SK-N-SH (cell line): ENCODE results near the gene TMEM131. TPM values are rescaled to one million over a fixed set of nuclear protein-coding genes. Genes with fewer than 3 reads are reported as not detected.

Experiments used
- CTCF ChIA-PET: fragments of 300-600, 350-600 bp; formaldehyde crosslinking; extraction: SDS; loops from one replicate; lab custom pipeline; 2021; lab: Yijun Ruan, JAX
- POLR2A ChIA-PET: fragments of 350-600 bp; sonication (Branson Sonifier 250); formaldehyde crosslinking; extraction: SDS; loops from one replicate; lab custom pipeline; 2020; ENCODE audit warnings: antibody characterized with exemption, inconsistent platforms; lab: Yijun Ruan, JAX
- DNase-seq: peaks from one replicate; pipeline ENCODE4 v3.0.0; 2012
- H2AFZ ChIP-seq: fragments of 200-600 bp; sonication (generic); 2 replicates; pipeline ENCODE4 v1.8.1; 2016; ENCODE audit warnings: antibody characterized with exemption, mild to moderate bottlenecking, low read depth
- H3F3A ChIP-seq: fragments of 200-600 bp; sonication (generic); replicated peaks from 2 replicates; pipeline ENCODE3; 2016; ENCODE audit warnings: antibody characterized with exemption, mild to moderate bottlenecking; ENCODE audit not compliant: insufficient read depth
- H3K27ac ChIP-seq, 2 experiments: fragments of 200-500 bp in 1 of 2; fragments of 200-600 bp in 1 of 2; sonication (Bioruptor generic) in 1 of 2; sonication (generic), shearing (Covaris generic) in 1 of 2; 2 replicates each; pipeline versions ENCODE4 v1.5.1 to v1.6.1; 2014 to 2016; ENCODE audit warnings: low read depth in 2 of 2, inconsistent platforms in 1 of 2, low read length in 1 of 2, mild to moderate bottlenecking in 1 of 2, mixed read lengths in 1 of 2
- H3K27me3 ChIP-seq: fragments of 200-600 bp; sonication (generic), shearing (Covaris generic); 2 replicates; pipeline ENCODE4 v1.6.1; 2016; ENCODE audit warnings: mixed run types; ENCODE audit not compliant: insufficient read depth
- H3K36me3 ChIP-seq, 2 experiments: fragments of 200-500 bp in 1 of 2; fragments of 200-600 bp in 1 of 2; sonication (Bioruptor generic) in 1 of 2; sonication (generic) in 1 of 2; replicated peaks in 1 of 2; 2 replicates each; pipeline versions ENCODE3 to v1.5.1; 2014 to 2016; ENCODE audit warnings: low read length in 1 of 2, mild to moderate bottlenecking in 1 of 2; ENCODE audit not compliant: insufficient read depth in 2 of 2, control insufficient read depth in 1 of 2
- H3K4me1 ChIP-seq, 2 experiments: fragments of 200-500 bp in 1 of 2; fragments of 200-600 bp in 1 of 2; sonication (Bioruptor generic) in 1 of 2; sonication (generic), shearing (Covaris generic) in 1 of 2; 2 replicates each; pipeline versions ENCODE4 v1.5.1 to v1.6.1; 2014 to 2016; ENCODE audit warnings: low read depth in 1 of 2, low read length in 1 of 2, mixed run types in 1 of 2; ENCODE audit not compliant: insufficient read depth in 2 of 2, control insufficient read depth in 1 of 2
- H3K4me2 ChIP-seq: fragments of 200-600 bp; sonication (generic), shearing (Covaris generic); 2 replicates; pipeline ENCODE4 v1.6.1; 2017; ENCODE audit warnings: mixed run types
- H3K4me3 ChIP-seq, 2 experiments: fragments of 200-500 bp in 1 of 2; fragments of 200-600 bp in 1 of 2; sonication (Bioruptor generic) in 1 of 2; sonication (generic), shearing (Covaris generic) in 1 of 2; 2 replicates each; pipeline versions ENCODE4 v1.5.1 to v1.8.1; 2014 to 2016; ENCODE audit warnings: low read depth in 2 of 2, inconsistent platforms in 1 of 2, low read length in 1 of 2, mild to moderate bottlenecking in 1 of 2, mixed read lengths in 1 of 2, moderate library complexity in 1 of 2
- H3K79me2 ChIP-seq: fragments of 200-600 bp; sonication (generic); 2 replicates; pipeline ENCODE4 v1.8.1; 2017; ENCODE audit warnings: mild to moderate bottlenecking; ENCODE audit not compliant: insufficient read depth
- H3K9ac ChIP-seq: fragments of 200-600 bp; sonication (generic); 2 replicates; pipeline ENCODE4 v1.6.1; 2017; ENCODE audit warnings: mixed run types
- H3K9me2 ChIP-seq: fragments of 200-600 bp; sonication (generic); 2 replicates; pipeline ENCODE4 v1.6.1; 2017; ENCODE audit warnings: mixed run types
- H3K9me3 ChIP-seq: fragments of 200-600 bp; sonication (generic); 2 replicates; pipeline ENCODE4 v1.6.1; 2017; ENCODE audit warnings: mixed run types, mild to moderate bottlenecking, moderate library complexity
- H4K20me1 ChIP-seq: fragments of 200-600 bp; sonication (generic); 2 replicates; pipeline ENCODE4 v1.6.1; 2017; ENCODE audit warnings: mild to moderate bottlenecking, mixed run types; ENCODE audit not compliant: insufficient read depth
- ELF1 ChIP-seq: IDR thresholded peaks from 2 replicates; pipeline ENCODE4 v1.4.0; 2012
- EP300 ChIP-seq, 2 experiments: IDR thresholded peaks; 2 replicates each; pipeline versions ENCODE4 v1.4.0 to v1.6.1; 2012; ENCODE audit warnings: borderline replicate concordance in 1 of 2, low read depth in 1 of 2, low read length in 1 of 2
- EZH2phosphoT487 ChIP-seq: fragments of 200-600 bp; sonication (generic); IDR thresholded peaks from 2 replicates; pipeline ENCODE4 v1.6.1; 2017; ENCODE audit warnings: low read depth, mixed run types, mild to moderate bottlenecking, antibody characterized with exemption, moderate library complexity, borderline replicate concordance
- FOXJ3 ChIP-seq: sonication (generic); formaldehyde crosslinking; IDR thresholded peaks from 2 replicates; pipeline ENCODE4 v1.5.1; 2020; ENCODE audit warnings: mild to moderate bottlenecking, missing genetic modification reagents
- FOXM1 ChIP-seq: IDR thresholded peaks from 2 replicates; pipeline ENCODE4 v1.4.0; 2012; ENCODE audit warnings: low read depth, mild to moderate bottlenecking
- MEF2A ChIP-seq: IDR thresholded peaks from 2 replicates; pipeline ENCODE4 v1.4.0; 2012; ENCODE audit warnings: low read depth, borderline replicate concordance
- MXI1 ChIP-seq: IDR thresholded peaks from 2 replicates; pipeline ENCODE4 v1.6.1; 2012; ENCODE audit warnings: mild to moderate bottlenecking, low read depth, low read length, improper control_type of control experiment
- PBX3 ChIP-seq: IDR thresholded peaks from 2 replicates; pipeline ENCODE4; 2012
- POLR2AphosphoS5 ChIP-seq: IDR thresholded peaks from 2 replicates; pipeline ENCODE4 v1.6.1; 2012; ENCODE audit warnings: low read depth, low read length
- RCOR1 ChIP-seq: fragments of 150-350 bp; IDR thresholded peaks from 2 replicates; pipeline ENCODE4 v1.6.1; 2017; ENCODE audit warnings: antibody characterized with exemption, low read length
- RFX5 ChIP-seq: IDR thresholded peaks from 2 replicates; pipeline ENCODE4 v1.6.1; 2012; ENCODE audit warnings: mild to moderate bottlenecking, improper control_type of control experiment, low read length
- TCF12 ChIP-seq: IDR thresholded peaks from 2 replicates; pipeline ENCODE4 v1.4.0; 2012
- TEAD4 ChIP-seq: IDR thresholded peaks from 2 replicates; pipeline ENCODE4 v1.4.0; 2012; ENCODE audit warnings: mild to moderate bottlenecking, borderline replicate concordance; ENCODE audit not compliant: insufficient read depth
- USF1 ChIP-seq: IDR thresholded peaks from 2 replicates; pipeline ENCODE4 v1.4.0; 2012; ENCODE audit warnings: low read depth, borderline replicate concordance
- YY1 ChIP-seq: IDR thresholded peaks from 2 replicates; pipeline ENCODE4 v1.4.0; 2012; ENCODE audit warnings: low read depth, mild to moderate bottlenecking
- WGBS: methylation state at CpG from one replicate; pipeline ENCODE4 v1.1.6; 2017; ENCODE audit warnings: low lambda C conversion rate; 5-methylcytosine and 5-hydroxymethylcytosine counted together
- polyA plus RNA-seq, 3 experiments: library from polyadenylated mRNA; depleted of rRNA; stranded (reverse); fragments of >200 nt; gene quantifications; 2 replicates each; pipeline ENCODE4 v1.2.3, GENCODE V29; 2012
- TF ChIP-seq, protein P1 (sequence below): fragments of 200-600 bp; sonication (generic); IDR thresholded peaks from 2 replicates; pipeline ENCODE4 v1.6.1; 2017; ENCODE audit warnings: antibody characterized with exemption, mild to moderate bottlenecking, moderate library complexity
- TF ChIP-seq, protein P2 (sequence below): fragments of 150-350 bp; IDR thresholded peaks from 2 replicates; pipeline ENCODE4 v1.6.1; 2017; ENCODE audit warnings: antibody characterized with exemption, low read length, low read depth, borderline replicate concordance

Gene TMEM131
- polyA plus RNA-seq, 1 of the 3 experiments (the other 2 are of a cell fraction): 9.1 TPM

DNA sequence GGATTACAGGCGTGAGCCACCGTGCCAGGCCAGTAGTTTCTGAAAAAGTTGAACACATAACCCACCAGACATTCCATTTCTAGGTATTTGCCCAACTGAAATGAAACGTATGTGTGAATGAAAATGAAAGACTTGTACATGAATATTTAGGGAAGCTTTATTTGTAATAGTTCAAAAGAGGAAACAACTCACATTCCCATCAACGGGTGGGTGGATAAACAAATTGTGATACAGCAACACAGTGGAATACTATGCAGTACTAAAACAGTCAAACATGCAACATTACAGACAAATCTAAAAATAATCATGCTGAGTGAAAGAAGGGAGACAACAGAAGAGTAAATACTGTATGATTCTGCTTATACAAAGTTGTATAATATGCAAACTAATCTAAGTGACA is 46.8 kb downstream of the TMEM131 start:
- 92% methylated on average over 4 of the region's 4 CpGs for WGBS
- H3K4me3 ChIP-seq: no peak overlapping the region
- ChIA-PET CTCF (no interaction called here), POLR2A (no interaction called here)
- no peak overlapping the region for H3K9ac ChIP-seq
- H3K27ac ChIP-seq: no peak overlapping the region
- H3K79me2 ChIP-seq: peaks cover 75% of the 10 kb centered on the region
- no peak overlapping the region for H2AFZ ChIP-seq
- DNase-seq: no peak
- H3K4me2 ChIP-seq: no peak overlapping the region
- H3F3A ChIP-seq: peaks cover 14% of the 10 kb centered on the region
- H3K27me3 ChIP-seq: no peaks in the 10 kb centered on the region
- H3K9me3 ChIP-seq: no peaks in the 10 kb centered on the region
- TF ChIP-seq, protein P1, sequence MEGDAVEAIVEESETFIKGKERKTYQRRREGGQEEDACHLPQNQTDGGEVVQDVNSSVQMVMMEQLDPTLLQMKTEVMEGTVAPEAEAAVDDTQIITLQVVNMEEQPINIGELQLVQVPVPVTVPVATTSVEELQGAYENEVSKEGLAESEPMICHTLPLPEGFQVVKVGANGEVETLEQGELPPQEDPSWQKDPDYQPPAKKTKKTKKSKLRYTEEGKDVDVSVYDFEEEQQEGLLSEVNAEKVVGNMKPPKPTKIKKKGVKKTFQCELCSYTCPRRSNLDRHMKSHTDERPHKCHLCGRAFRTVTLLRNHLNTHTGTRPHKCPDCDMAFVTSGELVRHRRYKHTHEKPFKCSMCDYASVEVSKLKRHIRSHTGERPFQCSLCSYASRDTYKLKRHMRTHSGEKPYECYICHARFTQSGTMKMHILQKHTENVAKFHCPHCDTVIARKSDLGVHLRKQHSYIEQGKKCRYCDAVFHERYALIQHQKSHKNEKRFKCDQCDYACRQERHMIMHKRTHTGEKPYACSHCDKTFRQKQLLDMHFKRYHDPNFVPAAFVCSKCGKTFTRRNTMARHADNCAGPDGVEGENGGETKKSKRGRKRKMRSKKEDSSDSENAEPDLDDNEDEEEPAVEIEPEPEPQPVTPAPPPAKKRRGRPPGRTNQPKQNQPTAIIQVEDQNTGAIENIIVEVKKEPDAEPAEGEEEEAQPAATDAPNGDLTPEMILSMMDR: no peak
- TF ChIP-seq RCOR1 (no peak), MEF2A (no peak), EP300 (IDR thresholded peaks at IDR 0.05; ENCODE audit: borderline replicate concordance in 1 of 2, low read depth in 1 of 2, low read length in 1 of 2) (no peak), PBX3 (no peak), MXI1 (no peak), TCF12 (no peak), FOXM1 (no peak), USF1 (no peak), EZH2phosphoT487 (no peak), FOXJ3 (CRISPR knock-in tag) (no peak), TEAD4 (no peak), POLR2AphosphoS5 (no peak), ELF1 (no peak), RFX5 (no peak), YY1 (no peak)
- TF ChIP-seq, protein P2, sequence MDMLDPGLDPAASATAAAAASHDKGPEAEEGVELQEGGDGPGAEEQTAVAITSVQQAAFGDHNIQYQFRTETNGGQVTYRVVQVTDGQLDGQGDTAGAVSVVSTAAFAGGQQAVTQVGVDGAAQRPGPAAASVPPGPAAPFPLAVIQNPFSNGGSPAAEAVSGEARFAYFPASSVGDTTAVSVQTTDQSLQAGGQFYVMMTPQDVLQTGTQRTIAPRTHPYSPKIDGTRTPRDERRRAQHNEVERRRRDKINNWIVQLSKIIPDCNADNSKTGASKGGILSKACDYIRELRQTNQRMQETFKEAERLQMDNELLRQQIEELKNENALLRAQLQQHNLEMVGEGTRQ: no peak
- H3K9me2 ChIP-seq: no peaks in the 10 kb centered on the region
- H3K4me1 ChIP-seq: peaks cover 7 to 18% of the 10 kb centered on the region in 2 experiments
- H3K36me3 ChIP-seq: no peaks in the 10 kb centered on the region
- peaks cover 9% of the 10 kb centered on the region; the same call in 1 of the 2 replicates for H4K20me1 ChIP-seq
